ENCODE results near the gene SLX4IP.

DNA sequence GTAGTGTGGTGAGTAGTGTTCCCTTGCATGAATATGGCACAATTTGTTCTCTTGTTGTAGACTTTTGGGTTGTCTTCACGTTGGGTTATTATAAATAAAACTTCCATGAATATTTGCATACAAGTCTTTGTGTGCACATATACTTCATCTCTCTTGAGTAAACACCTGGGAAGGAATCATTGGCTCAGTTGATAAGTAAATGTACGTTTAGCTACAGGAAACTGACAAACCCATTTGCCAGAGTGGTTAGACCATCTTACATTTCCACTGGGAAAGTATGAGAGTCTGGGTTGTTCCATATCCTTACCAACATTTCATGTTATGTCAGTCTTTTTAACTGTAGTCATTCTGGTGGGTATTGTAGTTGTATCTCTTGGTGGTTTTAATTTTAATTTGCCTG is 119.2 kb downstream of the SLX4IP start:
- TF ChIP-seq CTCF (conservative IDR thresholded peaks at IDR 0.05 in 1 of 2, IDR thresholded peaks at IDR 0.05 in 1 of 2; ENCODE audit: low read depth in 1 of 2, low read length in 2 of 2) (no peak), EZH2 (IDR thresholded peaks at IDR 0.05; ENCODE audit: low read length, missing control alignments) (no peak)
